ENCODE data around the gene PARP14. TPM values are rescaled to one million over a fixed set of nuclear protein-coding genes. Genes with fewer than 3 reads are reported as not detected.

Gene PARP14
- total and polyA plus RNA-seq, 2 donors (not counting 1 experiment from before 2014, with no cell fraction given): 113 to 188 TPM

- H3K27me3 ChIP-seq (replicated peaks in 1 of 4; ENCODE audit: control extremely low read depth in 1 of 4, control insufficient read depth in 3 of 4, insufficient read depth in 4 of 4, low read length in 3 of 4): no peaks in the 10 kb centered on the region
- POLR2A ChIA-PET: no interaction called here
- no CpG with 5 or more reads among the region's 3 CpGs for WGBS (ENCODE audit: insufficient coverage)
- no peaks in the 10 kb centered on the region for H3K79me2 ChIP-seq (ENCODE audit: control insufficient read depth, insufficient read depth, low read length)
- no peak overlapping the region for H2AFZ ChIP-seq (ENCODE audit: insufficient read depth, low read depth, low read length, poor library complexity, severe bottlenecking)
- intact Hi-C loops (cut with micrococcal nuclease): no loop called here
- H4K20me1 ChIP-seq (ENCODE audit: control insufficient read depth, insufficient read depth, low read length, poor library complexity, severe bottlenecking): peaks cover 9% of the 10 kb centered on the region
- Mint-ChIP-seq H3K4me3 (no peak overlapping the region), H3K4me1 (peaks cover 1% of the 10 kb centered on the region), H3K27me3 (no peaks in the 10 kb centered on the region), H3K27ac (no peak overlapping the region), H3K9me3 (ENCODE audit: insufficient read depth) (no peaks in the 10 kb centered on the region)
- ATAC-seq (ENCODE audit: low read depth) (no peak), DNase-seq (no peak)
- H3K4me3 ChIP-seq (ENCODE audit: control extremely low read depth in 1 of 5, extremely low read depth in 1 of 5, insufficient read depth in 1 of 5, low read depth in 2 of 5, low read length in 4 of 5): no peak overlapping the region
- TF ChIP-seq CTCF (IDR thresholded peaks at IDR 0.05) (no peak), EZH2 (IDR thresholded peaks at IDR 0.05; ENCODE audit: borderline replicate concordance, insufficient read depth, low read depth, low read length, poor library complexity, severe bottlenecking) (no peak)
- H3K36me3 ChIP-seq (replicated peaks in 1 of 2; ENCODE audit: control extremely low read depth in 1 of 2, control insufficient read depth in 1 of 2, extremely low read depth in 1 of 2, insufficient read depth in 2 of 2, low read length in 1 of 2): peaks cover 2 to 25% of the 10 kb centered on the region in 2 experiments
- peak overlapping the region in 1 of 2 donors; percentile 24 for H3K27ac ChIP-seq (ENCODE audit: low read length in 2 of 2)
- CTCF ChIA-PET: no interaction called here
- H3K4me2 ChIP-seq (replicated peaks; ENCODE audit: low read depth, low read length, poor library complexity, severe bottlenecking): no peak overlapping the region
- no peaks in the 10 kb centered on the region for H3K4me1 ChIP-seq (ENCODE audit: control insufficient read depth in 2 of 2, insufficient read depth in 2 of 2, low read length in 2 of 2)
- peaks cover 0 to 5% (median 0%) of the 10 kb centered on the region in 3 donors for H3K9me3 ChIP-seq (ENCODE audit: control extremely low read depth in 1 of 3, control insufficient read depth in 2 of 3, insufficient read depth in 1 of 3, low read length in 2 of 3)
- no peak overlapping the region for H3K9ac ChIP-seq (ENCODE audit: low read length)
Measured at GRCh38 chr3:122728186-122728585, 47.5 kb downstream of the PARP14 start.

- Histone ChIP-seq H3K9ac (ENCODE audit: low read length) (no peak overlapping the region), H4K20me1 (ENCODE audit: control insufficient read depth, insufficient read depth, low read length, poor library complexity, severe bottlenecking) (peaks cover 9% of the 10 kb centered on the region), H3K27me3 (replicated peaks in 1 of 4; ENCODE audit: control extremely low read depth in 1 of 4, control insufficient read depth in 3 of 4, insufficient read depth in 4 of 4, low read length in 3 of 4) (no peaks in the 10 kb centered on the region), H3K79me2 (ENCODE audit: control insufficient read depth, insufficient read depth, low read length) (no peaks in the 10 kb centered on the region), H2AFZ (ENCODE audit: insufficient read depth, low read depth, low read length, poor library complexity, severe bottlenecking) (no peak overlapping the region), H3K4me1 (ENCODE audit: control insufficient read depth in 2 of 2, insufficient read depth in 2 of 2, low read length in 2 of 2) (no peaks in the 10 kb centered on the region), H3K4me2 (replicated peaks; ENCODE audit: low read depth, low read length, poor library complexity, severe bottlenecking) (no peak overlapping the region), H3K36me3 (replicated peaks in 1 of 2; ENCODE audit: control extremely low read depth in 1 of 2, control insufficient read depth in 1 of 2, extremely low read depth in 1 of 2, insufficient read depth in 2 of 2, low read length in 1 of 2) (peaks cover 2 to 22% of the 10 kb centered on the region in 2 experiments), H3K27ac (ENCODE audit: low read length in 2 of 2) (peak overlapping the region in 1 of 2 donors; percentile 62), H3K4me3 (ENCODE audit: control extremely low read depth in 1 of 5, extremely low read depth in 1 of 5, insufficient read depth in 1 of 5, low read depth in 2 of 5, low read length in 4 of 5) (no peak overlapping the region), H3K9me3 (ENCODE audit: control extremely low read depth in 1 of 3, control insufficient read depth in 2 of 3, insufficient read depth in 1 of 3, low read length in 2 of 3) (peaks cover 0 to 5% (median 0%) of the 10 kb centered on the region in 3 donors)
- ChIA-PET CTCF (interaction anchor here (0.7 kb wide), 1 partner anchor 415 kb away, joined by 3 read pairs; no protein-coding TSS in a partner anchor), POLR2A (interaction anchor here (0.7 kb wide), 1 partner anchor 224 kb away, joined by 4 read pairs; no protein-coding TSS in a partner anchor)
- ATAC-seq (ENCODE audit: low read depth) (no peak), DNase-seq (no peak)
- Mint-ChIP-seq H3K27me3 (no peaks in the 10 kb centered on the region), H3K4me3 (no peak overlapping the region), H3K27ac (no peak overlapping the region), H3K9me3 (ENCODE audit: insufficient read depth) (no peaks in the 10 kb centered on the region), H3K4me1 (peaks cover 1% of the 10 kb centered on the region)
- 96% methylated on average over 7 of the region's 8 CpGs for WGBS (ENCODE audit: insufficient coverage)
- no peak for TF ChIP-seq CTCF (IDR thresholded peaks at IDR 0.05)
- no peak for TF ChIP-seq EZH2 (IDR thresholded peaks at IDR 0.05; ENCODE audit: borderline replicate concordance, insufficient read depth, low read depth, low read length, poor library complexity, severe bottlenecking)
- intact Hi-C loops (cut with micrococcal nuclease): no loop called here
Measured at GRCh38 chr3:122728756-122729514, 48.3 kb downstream of the PARP14 start.
